SU-DHL-6 (cell line): Measurements from ENCODE around the gene NECTIN3.

Source experiments
- CTCF ChIP-seq: fragments of 200-600 bp; sonication (generic); IDR thresholded peaks from one replicate; pipeline ENCODE4 v1.5.1; 2017; ENCODE audit warnings: antibody characterized with exemption, mild to moderate bottlenecking, low read length, moderate library complexity; ENCODE audit not compliant: insufficient read depth, poor library complexity, severe bottlenecking
- EZH2phosphoT487 ChIP-seq: fragments of 200-600 bp; sonication (generic), shearing (Covaris generic); conservative IDR thresholded peaks from 2 replicates; pipeline ENCODE4 v1.6.1; 2018; ENCODE audit warnings: mild to moderate bottlenecking, antibody characterized with exemption, low read length, moderate library complexity, mixed read lengths

GRCh38 chr3:111073218-111073617, 1.6 kb downstream of the NECTIN3 start:
- TF ChIP-seq CTCF = no peak
- TF ChIP-seq EZH2phosphoT487 = no peak
